ENCODE data around the gene USP32. TPM values are rescaled to one million over a fixed set of nuclear protein-coding genes. Genes with fewer than 3 reads are reported as not detected.
"Not testable (repeated sequence)": the region's sequence is repeated elsewhere in the genome, so short reads cannot be mapped to it uniquely, and the experiment has no call there.

USP32 gene
- total RNA-seq, 1 donor from 2014 or later, result 39.7 TPM

DNA sequence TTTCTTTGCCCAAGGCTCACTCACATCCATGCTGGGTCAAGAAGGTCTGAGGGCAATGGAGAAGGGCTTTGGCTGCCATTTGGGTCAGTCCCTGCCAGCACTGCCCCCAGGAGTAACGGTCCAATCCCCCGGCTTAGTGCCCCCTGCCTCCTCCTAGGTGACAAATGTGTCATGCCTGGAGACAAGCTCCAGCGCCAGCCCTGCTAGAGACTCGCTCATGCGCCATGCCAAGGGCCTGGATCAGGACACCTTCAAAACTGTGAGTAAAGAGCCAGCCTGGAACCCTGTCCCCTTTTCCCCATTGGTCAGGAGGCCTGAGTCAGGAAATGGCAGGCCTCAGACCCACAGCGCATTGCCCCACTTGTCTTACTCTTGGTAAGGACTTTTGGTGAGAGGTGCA is 33.7 kb upstream of the USP32 start:
- Histone ChIP-seq H3K4me3 (ENCODE audit: low read length in 3 of 3) (no peak overlapping the region), H3K36me3 (ENCODE audit: control insufficient read depth in 3 of 3, insufficient read depth in 3 of 3, low read length in 3 of 3) (no peaks in the 10 kb centered on the region), H3K27ac (ENCODE audit: low read depth, low read length) (no peak overlapping the region), H3K9ac (ENCODE audit: low read depth in 1 of 3, low read length in 3 of 3) (no peak overlapping the region), H3K9me3 (ENCODE audit: control insufficient read depth in 3 of 3, low read length in 3 of 3) (no peaks in the 10 kb centered on the region), H3K4me1 (ENCODE audit: control insufficient read depth in 3 of 3, insufficient read depth in 3 of 3, low read length in 3 of 3) (peaks cover 4 to 10% (median 9%) of the 10 kb centered on the region in 3 donors), H3K27me3 (ENCODE audit: control insufficient read depth in 3 of 3, insufficient read depth in 3 of 3, low read length in 3 of 3) (no peaks in the 10 kb centered on the region)

DNA sequence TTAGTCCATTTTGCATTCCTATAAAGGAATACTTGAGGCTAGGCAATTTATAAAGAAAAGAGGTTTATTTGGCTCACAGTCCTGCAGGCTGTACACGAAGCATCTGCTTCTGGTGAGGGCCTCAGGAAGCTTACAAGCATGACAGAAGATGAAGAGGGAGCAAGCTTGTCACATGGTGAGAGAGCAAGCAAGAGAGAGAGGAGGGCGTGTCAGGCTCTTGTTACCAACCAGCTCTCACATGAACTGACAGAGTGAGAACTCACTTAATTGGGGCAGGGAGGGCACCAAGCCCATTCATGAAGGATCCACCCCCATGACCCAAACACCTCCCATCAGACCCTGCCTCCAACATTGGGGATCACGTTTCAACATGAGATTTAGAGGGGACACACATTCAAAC is 31.9 kb upstream of the USP32 start:
- H3K27me3 ChIP-seq (ENCODE audit: control insufficient read depth in 3 of 3, insufficient read depth in 3 of 3, low read length in 3 of 3), result no peaks in the 10 kb centered on the region
- H3K4me1 ChIP-seq (ENCODE audit: control insufficient read depth in 3 of 3, insufficient read depth in 3 of 3, low read length in 3 of 3), result peaks cover 4 to 10% (median 9%) of the 10 kb centered on the region in 3 donors
- H3K36me3 ChIP-seq (ENCODE audit: control insufficient read depth in 3 of 3, insufficient read depth in 3 of 3, low read length in 3 of 3), result no peaks in the 10 kb centered on the region
- H3K4me3 ChIP-seq (ENCODE audit: low read length in 3 of 3), result no peak overlapping the region
- H3K9me3 ChIP-seq (ENCODE audit: control insufficient read depth in 3 of 3, low read length in 3 of 3), result no peaks in the 10 kb centered on the region
- no peak overlapping the region for H3K27ac ChIP-seq (ENCODE audit: low read depth, low read length)
- no peak overlapping the region for H3K9ac ChIP-seq (ENCODE audit: low read depth in 1 of 3, low read length in 3 of 3)

DNA sequence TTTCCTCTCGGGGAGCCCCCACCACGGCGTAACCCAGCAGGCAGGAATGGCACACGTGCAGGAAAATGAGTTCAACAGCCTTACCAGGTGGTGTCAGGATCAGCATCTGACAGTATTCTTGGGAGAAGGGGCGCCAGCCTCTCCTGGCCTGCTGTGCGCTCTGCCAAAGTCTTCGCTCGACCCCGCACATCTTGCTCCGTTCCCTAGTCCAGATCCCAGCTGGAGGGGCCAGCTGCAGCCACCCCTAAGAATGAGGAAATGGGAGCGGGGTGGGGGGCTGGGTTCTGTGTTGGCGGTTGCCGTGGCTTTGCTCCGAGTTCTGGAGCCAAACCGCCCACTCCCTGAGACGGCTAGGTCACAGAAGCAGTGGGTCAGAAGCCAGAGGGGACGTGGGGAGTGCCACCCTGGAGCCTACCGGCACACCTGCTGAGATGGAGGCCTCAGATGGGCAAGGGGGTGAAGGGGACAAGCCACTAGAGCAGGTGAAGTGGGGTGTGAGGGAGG is 30.3 kb upstream of the USP32 start, which contains the start of gene CHCT1:
Gene CHCT1, plus strand, starts transcription at position 328 of the 504 bp plus-strand sequence. Its CDS starts 104 bp downstream, at position 432.
- H3K36me3 ChIP-seq (ENCODE audit: control insufficient read depth in 3 of 3, insufficient read depth in 3 of 3, low read length in 3 of 3), result no peaks in the 10 kb centered on the region
- no peak within 1 kb of the TSS for H3K27ac ChIP-seq (ENCODE audit: low read depth, low read length)
- H3K9ac ChIP-seq (ENCODE audit: low read depth in 1 of 3, low read length in 3 of 3), result peak within 1 kb of the TSS; percentile 59 to 83 (median 70)
- H3K4me3 ChIP-seq (ENCODE audit: low read length in 3 of 3), result peak within 1 kb of the TSS; percentile 60 to 78 (median 61)
- H3K9me3 ChIP-seq (ENCODE audit: control insufficient read depth in 3 of 3, low read length in 3 of 3), result no peaks in the 10 kb centered on the region
- no peaks in the 10 kb centered on the region for H3K27me3 ChIP-seq (ENCODE audit: control insufficient read depth in 3 of 3, insufficient read depth in 3 of 3, low read length in 3 of 3)
- peaks cover 4 to 10% (median 9%) of the 10 kb centered on the region in 3 donors for H3K4me1 ChIP-seq (ENCODE audit: control insufficient read depth in 3 of 3, insufficient read depth in 3 of 3, low read length in 3 of 3)

DNA sequence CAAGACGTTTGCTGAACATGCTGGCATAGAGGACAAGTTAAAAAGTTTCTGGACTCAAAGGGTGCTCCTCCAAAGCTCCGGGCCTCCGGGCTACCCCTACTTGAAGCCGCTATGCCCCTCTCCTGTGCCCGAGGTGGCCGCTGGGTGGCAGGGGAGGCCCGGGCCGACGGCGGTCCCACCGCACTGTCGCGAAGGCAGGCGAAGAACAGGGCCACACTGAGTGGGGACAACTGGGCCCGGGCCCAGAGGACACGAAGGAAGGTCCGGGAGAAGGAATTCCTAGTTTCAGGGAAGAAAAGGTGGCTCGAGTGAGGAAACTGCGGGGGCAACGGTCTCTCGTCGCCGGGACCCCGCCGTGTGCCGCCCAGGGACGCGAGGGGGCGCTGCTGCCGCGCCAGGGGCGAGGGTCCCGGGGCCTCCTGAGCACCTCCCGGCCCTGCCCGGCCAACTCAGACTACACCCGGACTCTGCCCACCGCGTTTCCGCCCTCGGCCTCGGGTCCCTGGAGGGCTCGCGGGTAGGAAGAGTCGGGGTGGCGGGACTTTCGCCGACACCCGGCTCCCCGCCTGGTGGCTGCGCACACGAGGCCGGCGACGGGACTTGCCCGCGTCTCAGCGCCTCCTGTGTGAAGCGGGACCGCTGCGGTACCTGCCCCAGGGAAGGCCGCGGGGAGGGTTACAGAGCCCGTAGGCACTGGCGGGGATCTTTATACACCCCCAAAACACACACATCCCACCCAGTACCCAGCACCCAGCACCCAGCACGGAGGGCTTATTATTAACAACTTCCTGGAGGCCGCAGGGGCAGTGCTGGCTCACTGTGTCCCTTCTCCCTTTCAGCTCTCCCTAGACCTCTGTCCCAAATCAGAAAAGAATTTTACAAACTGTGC is 29.6 kb upstream of the USP32 start:
- Histone ChIP-seq H3K9ac (ENCODE audit: low read depth in 1 of 3, low read length in 3 of 3) (peak overlapping the region; percentile 59 to 83 (median 70)), H3K27ac (ENCODE audit: low read depth, low read length) (no peak overlapping the region), H3K4me3 (ENCODE audit: low read length in 3 of 3) (peak overlapping the region; percentile 60 to 78 (median 61)), H3K27me3 (ENCODE audit: control insufficient read depth in 3 of 3, insufficient read depth in 3 of 3, low read length in 3 of 3) (no peaks in the 10 kb centered on the region), H3K36me3 (ENCODE audit: control insufficient read depth in 3 of 3, insufficient read depth in 3 of 3, low read length in 3 of 3) (no peaks in the 10 kb centered on the region), H3K9me3 (ENCODE audit: control insufficient read depth in 3 of 3, low read length in 3 of 3) (no peaks in the 10 kb centered on the region), H3K4me1 (ENCODE audit: control insufficient read depth in 3 of 3, insufficient read depth in 3 of 3, low read length in 3 of 3) (peaks cover 4 to 10% (median 9%) of the 10 kb centered on the region in 3 donors)

DNA sequence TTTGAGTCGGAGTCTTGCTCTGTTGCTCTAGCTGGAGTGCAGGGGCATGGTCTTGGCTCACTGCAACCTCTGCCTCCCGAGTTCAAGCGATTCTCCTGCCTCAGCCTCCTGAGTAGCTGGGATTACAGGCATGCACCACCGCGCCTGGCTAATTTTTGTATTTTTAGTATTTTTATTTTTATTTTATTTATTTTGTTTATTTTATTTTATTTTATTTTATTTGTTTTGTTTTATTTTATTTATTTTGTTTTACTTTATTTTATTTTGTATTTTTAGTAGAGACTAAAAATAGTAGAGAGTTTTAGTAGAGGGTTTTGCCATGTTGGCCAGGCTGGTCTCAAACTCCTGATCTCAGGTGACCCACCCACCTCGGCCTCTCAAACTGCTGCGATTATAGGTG is 27.9 kb upstream of the USP32 start:
- H3K4me1 ChIP-seq (ENCODE audit: control insufficient read depth in 3 of 3, insufficient read depth in 3 of 3, low read length in 3 of 3); H3K4me3 ChIP-seq (ENCODE audit: low read length in 3 of 3); H3K36me3 ChIP-seq (ENCODE audit: control insufficient read depth in 3 of 3, insufficient read depth in 3 of 3, low read length in 3 of 3); H3K9me3 ChIP-seq (ENCODE audit: control insufficient read depth in 3 of 3, low read length in 3 of 3); H3K9ac ChIP-seq (ENCODE audit: low read depth in 1 of 3, low read length in 3 of 3); H3K27ac ChIP-seq (ENCODE audit: low read depth, low read length); H3K27me3 ChIP-seq (ENCODE audit: control insufficient read depth in 3 of 3, insufficient read depth in 3 of 3, low read length in 3 of 3): not testable (repeated sequence)

DNA sequence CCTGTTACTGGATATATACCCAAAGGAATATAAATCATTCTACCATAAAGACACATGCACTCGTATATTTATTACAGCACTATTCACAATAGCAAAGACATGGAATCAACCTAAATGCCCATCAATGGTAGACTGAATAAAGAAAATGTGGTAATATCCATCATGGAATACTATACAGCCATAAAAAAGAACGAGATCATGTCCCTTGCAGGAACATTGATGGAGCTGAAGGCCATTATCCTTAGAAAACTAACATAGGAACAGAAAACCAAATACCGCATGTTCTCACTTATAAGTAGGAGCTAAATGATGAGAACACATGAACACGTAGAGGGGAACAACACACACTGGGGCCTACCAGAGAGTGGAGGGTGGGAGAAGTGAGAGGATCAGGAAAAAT is 27.1 kb upstream of the USP32 start:
- H3K4me1 ChIP-seq (ENCODE audit: control insufficient read depth in 3 of 3, insufficient read depth in 3 of 3, low read length in 3 of 3); H3K9me3 ChIP-seq (ENCODE audit: control insufficient read depth in 3 of 3, low read length in 3 of 3); H3K36me3 ChIP-seq (ENCODE audit: control insufficient read depth in 3 of 3, insufficient read depth in 3 of 3, low read length in 3 of 3); H3K4me3 ChIP-seq (ENCODE audit: low read length in 3 of 3); H3K27me3 ChIP-seq (ENCODE audit: control insufficient read depth in 3 of 3, insufficient read depth in 3 of 3, low read length in 3 of 3); H3K9ac ChIP-seq (ENCODE audit: low read depth in 1 of 3, low read length in 3 of 3); H3K27ac ChIP-seq (ENCODE audit: low read depth, low read length): not testable (repeated sequence)

DNA sequence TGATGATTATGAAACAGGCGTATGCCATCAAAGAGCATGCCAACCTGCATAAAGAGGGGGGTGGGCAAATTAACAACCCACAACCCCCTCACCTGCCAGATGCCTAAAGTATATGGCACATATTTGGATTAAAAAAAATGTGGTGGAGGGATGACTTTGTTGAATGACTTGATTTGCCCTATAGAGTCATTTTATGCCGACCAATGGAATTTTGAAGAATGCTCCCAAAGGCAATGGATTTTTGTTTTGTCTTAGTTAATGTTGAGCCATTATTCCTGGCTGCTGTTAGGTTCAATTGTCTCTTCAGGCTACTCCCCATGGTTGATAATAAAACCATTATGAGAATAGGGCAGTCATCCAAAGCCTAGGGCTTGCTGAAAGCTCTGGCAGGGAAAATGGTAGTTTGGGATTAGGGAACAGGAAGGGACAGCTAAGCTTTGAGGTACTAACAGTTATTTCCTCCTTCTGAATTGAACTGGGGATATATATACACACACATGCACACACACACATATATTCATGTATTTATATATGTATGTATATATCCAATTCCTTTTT is 24.5 kb upstream of the USP32 start:
- Histone ChIP-seq H3K4me1 (ENCODE audit: control insufficient read depth in 3 of 3, insufficient read depth in 3 of 3, low read length in 3 of 3) (peaks cover 9 to 13% (median 13%) of the 10 kb centered on the region in 3 donors), H3K4me3 (ENCODE audit: low read length in 3 of 3) (no peak overlapping the region), H3K9ac (ENCODE audit: low read depth in 1 of 3, low read length in 3 of 3) (no peak overlapping the region), H3K27ac (ENCODE audit: low read depth, low read length) (no peak overlapping the region), H3K9me3 (ENCODE audit: control insufficient read depth in 3 of 3, low read length in 3 of 3) (no peaks in the 10 kb centered on the region), H3K36me3 (ENCODE audit: control insufficient read depth in 3 of 3, insufficient read depth in 3 of 3, low read length in 3 of 3) (no peaks in the 10 kb centered on the region), H3K27me3 (ENCODE audit: control insufficient read depth in 3 of 3, insufficient read depth in 3 of 3, low read length in 3 of 3) (no peaks in the 10 kb centered on the region)

DNA sequence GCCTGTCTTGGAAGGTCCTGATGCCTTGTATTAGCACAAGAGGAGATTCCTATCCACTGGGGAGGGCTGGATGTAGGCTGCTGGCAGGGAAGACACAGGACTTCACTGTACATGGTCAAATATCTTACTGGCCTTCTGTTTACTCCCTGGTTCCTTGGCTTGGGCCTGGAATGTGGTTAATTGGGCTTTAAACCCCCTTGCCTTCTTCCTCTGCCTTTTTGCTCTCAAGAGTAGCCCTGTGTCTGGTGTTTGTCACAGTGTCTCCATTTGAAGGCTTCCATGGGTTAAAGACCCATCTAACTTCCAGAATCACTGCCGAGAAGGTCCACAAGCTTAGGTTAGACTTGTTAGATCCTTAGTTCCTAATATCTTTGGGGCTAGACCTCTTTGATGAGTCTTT is 23.2 kb upstream of the USP32 start:
- no peaks in the 10 kb centered on the region for H3K27me3 ChIP-seq (ENCODE audit: control insufficient read depth in 3 of 3, insufficient read depth in 3 of 3, low read length in 3 of 3)
- no peak overlapping the region for H3K4me3 ChIP-seq (ENCODE audit: low read length in 3 of 3)
- peaks cover 4 to 10% (median 9%) of the 10 kb centered on the region in 3 donors for H3K4me1 ChIP-seq (ENCODE audit: control insufficient read depth in 3 of 3, insufficient read depth in 3 of 3, low read length in 3 of 3)
- no peaks in the 10 kb centered on the region for H3K9me3 ChIP-seq (ENCODE audit: control insufficient read depth in 3 of 3, low read length in 3 of 3)
- no peak overlapping the region for H3K9ac ChIP-seq (ENCODE audit: low read depth in 1 of 3, low read length in 3 of 3)
- H3K36me3 ChIP-seq (ENCODE audit: control insufficient read depth in 3 of 3, insufficient read depth in 3 of 3, low read length in 3 of 3), result no peaks in the 10 kb centered on the region
- no peak overlapping the region for H3K27ac ChIP-seq (ENCODE audit: low read depth, low read length)

DNA sequence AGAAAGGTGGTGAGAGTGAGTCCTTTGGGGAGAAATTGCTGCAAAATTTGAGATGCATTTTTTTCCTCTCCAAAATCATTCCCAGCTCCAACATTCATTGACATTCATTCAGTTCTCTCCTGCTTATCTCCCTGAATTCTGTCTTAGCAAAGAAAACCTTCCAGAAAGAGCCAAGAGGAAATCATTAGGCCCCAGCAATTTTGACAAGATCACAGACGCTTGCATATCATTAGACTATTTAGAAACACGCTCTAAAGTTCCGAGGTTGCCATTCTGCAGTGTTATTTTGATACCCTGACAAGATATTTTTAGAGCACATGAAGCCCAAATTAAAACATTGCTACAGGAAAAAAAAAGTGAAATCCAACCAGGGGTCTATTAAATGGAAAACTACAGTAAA is 20.8 kb upstream of the USP32 start:
- Histone ChIP-seq H3K4me3 (ENCODE audit: low read length in 3 of 3) (no peak overlapping the region), H3K9me3 (ENCODE audit: control insufficient read depth in 3 of 3, low read length in 3 of 3) (no peaks in the 10 kb centered on the region), H3K27me3 (ENCODE audit: control insufficient read depth in 3 of 3, insufficient read depth in 3 of 3, low read length in 3 of 3) (no peaks in the 10 kb centered on the region), H3K36me3 (ENCODE audit: control insufficient read depth in 3 of 3, insufficient read depth in 3 of 3, low read length in 3 of 3) (no peaks in the 10 kb centered on the region), H3K9ac (ENCODE audit: low read depth in 1 of 3, low read length in 3 of 3) (no peak overlapping the region), H3K27ac (ENCODE audit: low read depth, low read length) (no peak overlapping the region), H3K4me1 (ENCODE audit: control insufficient read depth in 3 of 3, insufficient read depth in 3 of 3, low read length in 3 of 3) (peaks cover 4 to 10% (median 9%) of the 10 kb centered on the region in 3 donors)

DNA sequence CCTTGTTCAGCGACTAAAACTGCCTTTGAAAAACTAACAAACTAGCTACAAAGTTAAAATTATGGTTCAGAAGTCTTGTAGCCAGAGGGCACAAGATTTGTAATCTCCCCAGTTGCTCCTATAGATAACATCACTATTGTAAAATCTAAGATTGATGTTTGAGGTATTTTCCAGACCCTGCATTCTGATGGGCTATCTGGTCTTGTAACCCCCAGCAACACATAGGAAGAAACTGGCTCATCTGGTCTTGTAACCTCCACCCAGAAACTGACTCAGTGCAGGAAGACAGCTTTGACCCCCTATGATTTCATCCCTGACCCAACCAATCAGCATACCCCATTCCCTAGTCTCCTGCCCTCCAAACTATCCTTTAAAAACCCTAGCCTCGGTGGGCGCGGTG is 18.1 kb upstream of the USP32 start:
- Histone ChIP-seq H3K4me3 (ENCODE audit: low read length in 3 of 3) (no peak overlapping the region), H3K9me3 (ENCODE audit: control insufficient read depth in 3 of 3, low read length in 3 of 3) (no peaks in the 10 kb centered on the region), H3K9ac (ENCODE audit: low read depth in 1 of 3, low read length in 3 of 3) (no peak overlapping the region), H3K36me3 (ENCODE audit: control insufficient read depth in 3 of 3, insufficient read depth in 3 of 3, low read length in 3 of 3) (no peaks in the 10 kb centered on the region), H3K27me3 (ENCODE audit: control insufficient read depth in 3 of 3, insufficient read depth in 3 of 3, low read length in 3 of 3) (no peaks in the 10 kb centered on the region), H3K27ac (ENCODE audit: low read depth, low read length) (no peak overlapping the region), H3K4me1 (ENCODE audit: control insufficient read depth in 3 of 3, insufficient read depth in 3 of 3, low read length in 3 of 3) (peaks cover 4 to 10% (median 9%) of the 10 kb centered on the region in 3 donors)
